ENCODE measurements around the gene UBE2J2.

Gene UBE2J2

GRCh38 chr1:1279028-1279427 lies 5.4 kb upstream of the UBE2J2 start:
- FAIRE-seq = no peak

- no peak for FAIRE-seq
These were observed 5.0 kb upstream of the UBE2J2 start for GRCh38 chr1:1278620-1279019.

DNA sequence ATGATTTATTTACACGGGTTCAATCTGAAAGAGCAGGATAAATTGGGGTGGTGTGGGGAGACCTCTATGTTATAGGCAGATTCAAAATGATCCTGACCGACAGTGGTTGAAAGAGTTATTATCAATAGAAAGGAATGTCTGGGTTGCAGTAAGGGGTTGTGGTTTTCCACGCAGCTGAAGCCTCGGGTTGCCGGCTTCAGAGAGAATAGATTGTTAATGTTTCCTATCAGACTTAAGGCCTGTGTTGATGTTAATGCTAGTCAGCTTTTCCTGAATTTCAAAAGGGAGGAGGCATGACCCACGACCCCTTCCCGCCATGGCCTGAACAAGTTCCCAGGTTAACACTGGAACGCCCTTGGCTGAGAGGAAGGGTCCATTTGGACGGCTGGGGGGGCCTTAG lies 2.2 kb upstream of the UBE2J2 start:
- no peak for FAIRE-seq

DNA sequence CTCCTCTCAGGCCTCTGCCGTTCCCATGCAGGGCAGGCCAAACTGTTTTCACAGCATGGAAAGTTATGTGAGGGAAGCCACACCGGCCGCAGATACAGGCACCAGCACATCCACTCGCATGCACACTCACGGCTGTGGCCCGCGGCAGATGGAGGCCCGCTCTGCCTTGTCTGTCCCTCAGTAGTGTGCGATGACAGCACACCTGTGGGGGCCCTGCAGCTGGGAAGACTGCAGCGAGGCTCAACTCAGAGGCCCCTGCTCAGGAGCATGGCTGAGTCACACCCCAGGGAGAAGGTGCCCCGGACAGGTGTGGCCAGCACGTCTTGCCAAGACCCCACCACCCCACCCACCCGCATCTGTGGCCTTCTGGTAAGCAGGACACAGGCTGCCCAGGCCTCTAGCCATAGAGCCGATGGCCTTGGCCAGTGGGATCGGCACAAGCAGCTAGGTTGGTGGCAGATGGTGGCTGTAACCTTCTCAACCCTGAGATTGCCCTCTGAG lies 1.3 kb upstream of the UBE2J2 start:
- no peak for FAIRE-seq

GRCh38 chr1:1274299-1274930 lies 761 bp upstream of the UBE2J2 start:
- FAIRE-seq = no peak

- no peak for FAIRE-seq
These were observed 494 bp downstream of the UBE2J2 start for GRCh38 chr1:1273209-1273511.

DNA sequence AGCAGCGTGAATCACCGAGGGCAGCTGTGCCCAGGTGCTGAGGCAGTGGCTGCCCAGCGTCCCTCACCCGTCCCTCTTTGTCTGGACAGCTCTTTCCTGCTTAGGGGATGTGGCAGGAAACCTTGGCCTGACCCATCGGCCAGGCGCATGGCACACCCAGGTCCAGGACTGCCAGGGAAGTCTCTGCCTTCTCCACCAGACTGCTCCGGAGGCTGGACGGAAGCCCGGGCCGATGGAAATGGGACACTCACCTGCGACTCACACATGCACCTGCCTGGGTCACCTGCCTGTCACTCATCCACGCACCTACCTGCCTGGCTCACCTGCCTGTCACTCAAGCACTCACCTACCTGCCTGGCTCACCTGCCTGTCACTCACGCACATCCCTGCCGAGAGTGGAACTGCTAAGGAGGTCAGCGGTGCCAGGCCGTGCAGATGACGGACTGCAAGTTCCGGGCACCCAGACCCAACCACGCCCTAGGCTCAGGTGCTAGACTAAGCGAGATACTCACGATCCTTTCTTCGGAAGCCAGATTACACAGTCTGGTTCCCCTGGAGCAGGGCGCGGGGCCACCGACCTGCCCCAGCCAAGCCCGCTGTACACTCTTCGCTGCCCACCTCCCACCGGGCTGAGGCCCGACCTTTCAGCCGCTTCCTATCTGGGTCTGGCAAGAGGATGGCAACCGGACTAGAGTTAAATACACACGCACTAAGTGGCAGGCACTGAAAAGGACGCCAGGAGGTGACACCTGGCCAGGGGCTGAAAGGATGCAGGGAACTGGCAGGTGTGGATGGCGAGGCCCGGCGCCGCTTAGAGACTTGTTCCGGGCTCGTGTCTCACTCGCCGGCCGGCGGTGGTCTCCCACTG lies 1.1 kb downstream of the UBE2J2 start:
- no peak for FAIRE-seq

DNA sequence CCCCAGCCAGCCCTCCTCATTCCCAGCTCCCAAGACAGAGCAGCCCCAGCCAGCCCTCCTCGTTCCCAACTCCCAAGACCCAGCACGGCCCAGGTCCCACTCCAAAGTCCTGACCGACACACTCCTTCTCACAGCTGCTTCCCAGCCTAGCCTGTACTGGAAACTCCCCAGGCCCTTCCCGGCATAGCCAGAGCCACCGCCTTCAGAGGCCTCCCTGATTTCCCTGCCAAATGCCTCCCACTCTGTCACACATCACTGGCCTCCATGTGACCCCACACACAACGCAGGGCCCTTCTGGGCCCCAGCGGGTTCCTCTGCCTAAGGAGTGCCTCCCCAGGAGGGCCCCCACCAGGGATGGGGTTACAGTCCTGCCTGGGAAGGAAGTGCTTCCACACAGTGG lies 2.8 kb downstream of the UBE2J2 start:
- no peak for FAIRE-seq

DNA sequence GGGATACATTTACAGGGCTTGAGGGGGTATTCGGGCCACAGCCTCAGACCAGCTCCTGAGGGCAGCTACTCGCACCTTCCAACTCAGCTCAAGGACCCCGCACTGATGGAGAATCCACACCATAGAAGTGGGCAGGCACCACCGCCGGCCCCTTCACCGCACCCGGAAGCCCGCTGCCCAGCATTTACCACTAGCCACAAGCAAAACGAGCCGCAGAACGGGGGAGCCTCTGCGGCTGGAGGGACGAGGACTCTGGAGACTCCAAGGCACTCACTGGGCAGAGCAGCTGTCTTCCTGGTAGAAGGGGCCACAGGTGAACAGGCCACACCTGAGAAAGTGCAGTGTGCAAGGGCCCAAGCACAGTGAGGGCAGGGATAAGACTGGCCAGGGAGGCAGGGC lies 5.4 kb downstream of the UBE2J2 start:
- no peak for FAIRE-seq

GRCh38 chr1:1267488-1268283 lies 6.0 kb downstream of the UBE2J2 start:
- no peak for FAIRE-seq

- FAIRE-seq = no peak
These were observed 8.8 kb downstream of the UBE2J2 start for GRCh38 chr1:1264868-1265272.

GRCh38 chr1:1264026-1264425 lies 9.6 kb downstream of the UBE2J2 start:
- no peak for FAIRE-seq

- FAIRE-seq = no peak
These were observed 10.9 kb downstream of the UBE2J2 start for GRCh38 chr1:1262758-1263157.

DNA sequence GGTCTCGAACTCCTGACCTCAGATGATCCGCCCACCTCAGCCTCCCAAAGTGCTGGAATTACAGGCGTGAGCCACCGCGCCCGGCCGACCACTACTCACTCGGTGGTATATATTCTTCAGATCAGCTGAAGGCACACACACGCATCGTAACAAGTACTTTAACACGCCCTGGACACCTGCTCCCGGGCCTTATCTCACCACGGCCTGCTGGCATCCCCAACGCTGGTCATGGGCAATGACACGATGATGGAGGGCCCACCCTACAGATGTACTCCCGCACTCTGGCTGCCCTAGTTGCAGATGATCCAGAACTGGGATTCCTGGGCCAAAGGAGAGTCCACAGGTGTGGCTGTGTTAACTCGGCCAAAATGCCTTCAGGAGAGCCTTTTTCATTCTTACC lies 11.6 kb downstream of the UBE2J2 start:
- no peak for FAIRE-seq

DNA sequence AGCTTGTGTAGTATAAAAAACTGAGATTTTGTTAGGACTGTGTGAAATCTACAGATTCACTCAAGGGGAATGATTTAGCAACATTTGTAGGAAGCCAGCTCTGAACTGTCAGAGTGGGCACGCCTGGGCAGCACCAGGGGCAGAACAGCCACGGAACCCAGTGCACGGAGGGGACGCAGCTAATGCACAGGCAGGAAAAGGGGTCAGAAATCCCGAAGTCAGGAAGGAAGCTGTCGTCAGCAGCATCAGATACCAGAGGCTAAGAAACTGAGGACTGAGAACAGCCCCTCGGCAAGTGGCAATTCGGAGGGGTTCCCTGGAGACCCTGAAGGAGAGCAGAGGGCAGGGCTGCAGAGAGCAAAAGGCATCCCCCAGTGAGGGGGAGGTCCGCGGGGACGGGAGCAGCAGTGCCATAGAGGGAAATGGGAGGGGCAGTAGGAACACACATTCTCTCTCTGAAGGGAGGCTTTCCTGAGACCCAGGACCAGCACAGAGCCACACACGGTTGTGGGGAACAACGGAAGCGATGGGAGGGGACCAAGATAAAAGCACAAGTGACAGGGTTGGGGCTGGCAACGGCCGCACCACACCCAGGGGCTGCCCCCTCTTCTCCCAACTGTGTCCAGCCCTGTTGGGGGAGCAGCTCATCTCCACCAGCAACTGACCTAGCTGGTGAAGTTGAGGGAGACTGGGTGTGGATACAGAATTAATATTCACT lies 12.7 kb downstream of the UBE2J2 start:
- no peak for FAIRE-seq

DNA sequence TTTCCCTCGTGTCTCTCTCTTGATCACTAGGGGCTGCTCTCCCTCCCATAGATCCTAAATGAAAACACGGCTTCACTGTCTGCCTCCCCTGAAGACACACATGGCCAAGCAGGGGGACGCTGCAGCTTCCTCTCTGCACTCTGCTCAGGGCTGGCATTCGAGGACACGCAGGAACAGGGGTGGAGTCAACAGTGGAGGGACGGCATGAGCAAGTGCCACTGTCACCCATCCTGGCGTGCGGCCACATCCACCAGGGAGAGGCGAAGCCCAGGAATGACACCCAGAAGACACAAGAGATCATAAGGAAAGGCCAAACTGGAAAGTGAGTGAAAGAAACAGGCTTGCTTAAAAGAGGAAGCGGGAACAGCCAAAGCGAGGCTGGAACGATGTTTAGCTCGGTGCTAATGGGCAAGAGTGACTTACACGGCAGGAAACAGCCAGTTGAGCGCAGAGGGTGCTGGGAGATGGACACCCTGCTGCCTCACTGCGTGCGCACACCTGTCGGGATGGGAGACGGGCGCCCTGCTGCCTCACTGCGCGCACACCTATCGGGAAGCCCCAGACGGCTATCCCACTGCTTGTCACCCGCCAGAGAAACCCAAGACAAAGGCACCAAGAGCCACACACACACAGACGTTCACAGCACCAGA lies 13.6 kb downstream of the UBE2J2 start:
- no peak for FAIRE-seq

GRCh38 chr1:1259540-1259939 lies 14.1 kb downstream of the UBE2J2 start:
- no peak for FAIRE-seq

GRCh38 chr1:1259119-1259488 lies 14.6 kb downstream of the UBE2J2 start:
- FAIRE-seq = no peak

- no peak for FAIRE-seq
These were observed 16.4 kb downstream of the UBE2J2 start for GRCh38 chr1:1256956-1257871.

DNA sequence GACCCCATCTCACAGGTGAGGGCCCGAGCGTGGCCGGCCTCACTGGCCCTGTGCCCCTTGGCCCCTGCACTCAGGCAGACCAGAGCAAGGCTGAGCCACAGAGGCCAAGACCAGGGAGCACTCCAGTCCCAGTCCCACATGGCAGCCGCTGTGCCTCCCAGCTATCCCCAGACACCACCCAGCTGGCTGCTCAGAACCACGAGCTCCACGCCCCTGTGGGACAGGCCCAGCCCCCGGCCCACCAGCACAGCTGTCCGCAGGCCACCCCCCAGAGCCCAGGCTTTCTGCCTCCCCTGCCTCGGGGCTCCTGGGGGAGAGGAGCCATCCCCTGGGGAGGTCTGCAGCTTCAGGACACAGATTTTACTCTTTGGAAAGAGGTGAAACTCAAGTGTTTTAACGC lies 18.0 kb downstream of the UBE2J2 start:
- no peak for FAIRE-seq

DNA sequence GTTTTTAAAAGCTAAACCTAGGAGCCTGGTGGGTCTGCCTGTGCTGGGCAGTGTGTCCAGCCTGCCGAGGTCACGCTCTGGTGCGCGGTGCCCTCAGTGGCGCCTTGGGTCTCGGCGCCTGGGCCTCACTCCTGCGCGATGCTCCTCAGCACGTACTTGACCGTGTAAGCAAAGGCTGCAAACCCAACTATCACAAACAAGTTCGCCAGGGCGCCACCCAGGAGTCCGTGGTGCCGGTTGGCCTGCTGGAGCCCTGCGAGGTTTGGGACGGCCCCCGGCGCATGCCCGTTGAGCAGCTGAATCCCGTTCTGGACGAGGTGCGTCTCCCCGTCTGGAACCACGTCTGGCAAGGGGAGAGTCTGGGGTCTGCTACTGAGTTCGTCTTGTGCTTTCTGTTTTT lies 18.6 kb downstream of the UBE2J2 start:
- no peak for FAIRE-seq

DNA sequence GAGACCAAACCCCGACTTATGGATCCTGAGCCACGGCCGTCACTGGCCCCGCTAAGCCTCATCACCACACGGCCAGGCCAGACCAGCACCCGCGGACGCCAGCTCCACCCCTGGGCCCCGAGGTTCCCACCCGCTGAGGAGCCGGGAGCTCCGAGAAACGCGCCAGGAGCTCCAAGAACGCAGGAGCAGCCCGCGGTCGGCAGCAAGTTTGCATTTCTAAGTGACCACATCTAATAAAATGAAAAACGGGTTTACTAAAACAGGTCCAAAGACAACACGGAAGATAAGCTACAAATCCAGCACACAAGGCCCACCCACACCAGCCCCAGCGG lies 19.0 kb downstream of the UBE2J2 start:
- FAIRE-seq = no peak
